ENCODE data around the gene CLDN4. TPM values are rescaled to one million over a fixed set of nuclear protein-coding genes. Genes with fewer than 3 reads are reported as not detected.
A peak's percentile ranks its signal among the peaks of the same experiment; 100 is the strongest.
"Not testable (repeated sequence)": the region's sequence is repeated elsewhere in the genome, so short reads cannot be mapped to it uniquely, and the experiment has no call there.

The CLDN4 gene, protein sequence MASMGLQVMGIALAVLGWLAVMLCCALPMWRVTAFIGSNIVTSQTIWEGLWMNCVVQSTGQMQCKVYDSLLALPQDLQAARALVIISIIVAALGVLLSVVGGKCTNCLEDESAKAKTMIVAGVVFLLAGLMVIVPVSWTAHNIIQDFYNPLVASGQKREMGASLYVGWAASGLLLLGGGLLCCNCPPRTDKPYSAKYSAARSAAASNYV
- total RNA-seq (2022) (0.22 and 0.28 TPM in 2 replicates), Bru-seq, nascent RNA (percentile 22 among the genes with signal in this experiment), BruChase-seq, experiment 1, labeled RNA remaining after a 6-hour chase (percentile 37 among the genes with signal in this experiment), BruChase-seq, experiment 2, labeled RNA remaining after a 2-hour chase (percentile 27 among the genes with signal in this experiment)
- long read RNA-seq = 0 reads

DNA sequence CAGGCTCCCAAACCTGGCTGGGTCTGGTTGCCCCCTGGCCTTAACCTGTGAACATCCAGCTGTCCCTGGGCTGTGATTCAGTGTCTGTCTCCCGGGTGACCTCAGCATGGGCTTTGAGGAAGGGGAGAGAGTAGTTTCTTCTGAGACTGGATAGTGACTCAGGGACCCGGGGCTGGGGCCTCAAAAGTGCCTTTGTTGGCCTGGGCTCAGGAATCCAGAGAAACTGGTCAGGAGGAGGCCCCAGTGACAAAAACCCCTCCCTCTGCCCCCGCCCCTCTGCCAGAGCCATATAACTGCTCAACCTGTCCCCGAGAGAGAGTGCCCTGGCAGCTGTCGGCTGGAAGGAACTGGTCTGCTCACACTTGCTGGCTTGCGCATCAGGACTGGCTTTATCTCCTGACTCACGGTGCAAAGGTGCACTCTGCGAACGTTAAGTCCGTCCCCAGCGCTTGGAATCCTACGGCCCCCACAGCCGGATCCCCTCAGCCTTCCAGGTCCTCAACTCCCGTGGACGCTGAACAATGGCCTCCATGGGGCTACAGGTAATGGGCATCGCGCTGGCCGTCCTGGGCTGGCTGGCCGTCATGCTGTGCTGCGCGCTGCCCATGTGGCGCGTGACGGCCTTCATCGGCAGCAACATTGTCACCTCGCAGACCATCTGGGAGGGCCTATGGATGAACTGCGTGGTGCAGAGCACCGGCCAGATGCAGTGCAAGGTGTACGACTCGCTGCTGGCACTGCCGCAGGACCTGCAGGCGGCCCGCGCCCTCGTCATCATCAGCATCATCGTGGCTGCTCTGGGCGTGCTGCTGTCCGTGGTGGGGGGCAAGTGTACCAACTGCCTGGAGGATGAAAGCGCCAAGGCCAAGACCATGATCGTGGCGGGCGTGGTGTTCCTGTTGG, at the start of gene CLDN4:
Gene CLDN4, plus strand, starts transcription at position 316 of the 903 bp plus-strand sequence. Its CDS starts 206 bp downstream, at position 522.
- TF ChIP-seq, protein P1, sequence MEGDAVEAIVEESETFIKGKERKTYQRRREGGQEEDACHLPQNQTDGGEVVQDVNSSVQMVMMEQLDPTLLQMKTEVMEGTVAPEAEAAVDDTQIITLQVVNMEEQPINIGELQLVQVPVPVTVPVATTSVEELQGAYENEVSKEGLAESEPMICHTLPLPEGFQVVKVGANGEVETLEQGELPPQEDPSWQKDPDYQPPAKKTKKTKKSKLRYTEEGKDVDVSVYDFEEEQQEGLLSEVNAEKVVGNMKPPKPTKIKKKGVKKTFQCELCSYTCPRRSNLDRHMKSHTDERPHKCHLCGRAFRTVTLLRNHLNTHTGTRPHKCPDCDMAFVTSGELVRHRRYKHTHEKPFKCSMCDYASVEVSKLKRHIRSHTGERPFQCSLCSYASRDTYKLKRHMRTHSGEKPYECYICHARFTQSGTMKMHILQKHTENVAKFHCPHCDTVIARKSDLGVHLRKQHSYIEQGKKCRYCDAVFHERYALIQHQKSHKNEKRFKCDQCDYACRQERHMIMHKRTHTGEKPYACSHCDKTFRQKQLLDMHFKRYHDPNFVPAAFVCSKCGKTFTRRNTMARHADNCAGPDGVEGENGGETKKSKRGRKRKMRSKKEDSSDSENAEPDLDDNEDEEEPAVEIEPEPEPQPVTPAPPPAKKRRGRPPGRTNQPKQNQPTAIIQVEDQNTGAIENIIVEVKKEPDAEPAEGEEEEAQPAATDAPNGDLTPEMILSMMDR (IDR thresholded peaks at IDR 0.05; ENCODE audit: unreplicated experiment) = no peak
- POLR2A ChIA-PET = no interaction called here
- CTCF ChIA-PET = interaction anchor here (1.5 to 1.7 kb wide), 2 partner anchors 19 to 24 kb away, joined by 7 read pairs; no protein-coding TSS in a partner anchor
- Mint-ChIP-seq H3K9me3 (ENCODE audit: unreplicated experiment) (no peaks in the 10 kb centered on the region), H3K36me3 (ENCODE audit: insufficient read depth, unreplicated experiment) (no peaks in the 10 kb centered on the region), H3K27ac (ENCODE audit: low read depth, unreplicated experiment) (peak within 1 kb of the TSS; percentile 79), H3K4me1 (ENCODE audit: insufficient read depth, unreplicated experiment) (peaks cover 38% of the 10 kb centered on the region), H3K27me3 (ENCODE audit: insufficient read depth, unreplicated experiment) (no peaks in the 10 kb centered on the region), H3K4me3 (ENCODE audit: unreplicated experiment) (no peak within 1 kb of the TSS)
- intact Hi-C loops (cut with micrococcal nuclease) = no loop called here
- no TSS peak for BruUV-seq (replicated peaks)
- no peak for DNase-seq (ENCODE audit: unreplicated experiment)

DNA sequence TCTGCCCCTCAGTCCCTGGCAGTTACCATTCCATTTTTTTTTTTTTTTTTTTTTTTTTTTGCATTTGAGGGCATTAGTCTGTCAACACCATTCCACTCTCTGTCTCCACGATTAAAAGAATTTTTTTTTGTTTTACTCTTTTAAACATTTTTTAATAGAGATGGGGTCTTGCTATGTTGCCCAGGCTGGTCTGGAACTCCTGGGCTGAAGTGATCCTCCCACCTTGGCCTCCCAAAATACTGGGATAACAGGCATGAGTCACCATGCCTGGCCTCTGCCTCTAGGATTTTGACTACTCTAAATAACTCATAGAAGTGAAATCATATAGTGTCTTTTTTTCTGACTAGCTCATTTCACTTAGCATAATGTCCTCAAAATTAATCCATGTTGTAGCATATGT, 44.2 kb upstream of the CLDN4 start:
- Mint-ChIP-seq H3K36me3 (ENCODE audit: insufficient read depth, unreplicated experiment) (no peaks in the 10 kb centered on the region), H3K9me3 (ENCODE audit: unreplicated experiment) (no peaks in the 10 kb centered on the region), H3K27ac (ENCODE audit: low read depth, unreplicated experiment) (no peak overlapping the region), H3K4me1 (ENCODE audit: insufficient read depth, unreplicated experiment) (no peaks in the 10 kb centered on the region), H3K4me3 (ENCODE audit: unreplicated experiment) (no peak overlapping the region), H3K27me3 (ENCODE audit: insufficient read depth, unreplicated experiment) (no peaks in the 10 kb centered on the region)
- intact Hi-C loops (cut with micrococcal nuclease) = no loop called here
- ChIA-PET CTCF (interaction anchor here (0.8 to 1.0 kb wide), 2 partner anchors 52 to 75 kb away, joined by 3 to 6 read pairs; no protein-coding TSS in a partner anchor), POLR2A (no interaction called here)
- TF ChIP-seq, protein P1 (IDR thresholded peaks at IDR 0.05; ENCODE audit: unreplicated experiment) = no peak
- BruUV-seq (replicated peaks) = no TSS peak
- no peak for DNase-seq (ENCODE audit: unreplicated experiment)

DNA sequence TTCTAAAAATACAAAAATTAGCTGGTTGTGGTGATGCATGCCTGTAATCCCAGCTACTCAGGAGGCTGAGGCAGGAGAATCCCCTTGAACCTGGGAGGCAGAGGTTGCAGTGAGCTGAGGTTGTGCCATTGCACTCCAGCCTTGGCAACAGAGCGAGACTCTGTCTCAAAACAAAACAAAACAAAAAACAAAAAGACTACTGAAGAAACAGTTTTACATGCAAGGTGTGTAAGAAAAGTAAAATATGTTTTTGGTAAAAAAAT, 43.1 kb upstream of the CLDN4 start:
- intact Hi-C loops (cut with micrococcal nuclease); H3K9me3 Mint-ChIP-seq (ENCODE audit: unreplicated experiment); H3K36me3 Mint-ChIP-seq (ENCODE audit: insufficient read depth, unreplicated experiment); H3K4me1 Mint-ChIP-seq (ENCODE audit: insufficient read depth, unreplicated experiment); H3K4me3 Mint-ChIP-seq (ENCODE audit: unreplicated experiment); DNase-seq (ENCODE audit: unreplicated experiment); POLR2A ChIA-PET; BruUV-seq (replicated peaks); H3K27me3 Mint-ChIP-seq (ENCODE audit: insufficient read depth, unreplicated experiment); H3K27ac Mint-ChIP-seq (ENCODE audit: low read depth, unreplicated experiment): not testable (repeated sequence)
- CTCF ChIA-PET = interaction anchor here (0.6 to 0.7 kb wide), 2 partner anchors 55 to 92 kb away, joined by 3 read pairs; no protein-coding TSS in a partner anchor

DNA sequence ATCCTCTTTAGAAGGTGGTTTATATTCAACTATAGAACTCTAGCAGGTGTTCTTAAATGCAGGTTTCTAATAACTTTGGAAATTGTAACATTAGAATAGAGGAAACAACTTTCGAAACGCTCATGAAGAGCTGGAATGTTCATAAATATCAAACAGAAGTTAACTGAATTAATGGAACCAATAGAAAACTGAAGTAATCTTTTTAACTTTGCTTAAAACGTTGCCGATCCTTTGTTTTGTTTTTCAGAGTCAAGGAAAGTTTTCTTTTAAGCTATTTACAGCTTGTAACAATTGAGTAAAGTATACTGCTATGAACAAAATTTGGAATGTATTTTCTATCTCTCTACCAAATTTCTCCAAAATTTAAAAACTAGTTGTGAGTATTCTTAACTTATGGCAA, 41.7 kb upstream of the CLDN4 start:
- Mint-ChIP-seq H3K4me1 (ENCODE audit: insufficient read depth, unreplicated experiment) (peaks cover 8% of the 10 kb centered on the region), H3K4me3 (ENCODE audit: unreplicated experiment) (no peak overlapping the region), H3K36me3 (ENCODE audit: insufficient read depth, unreplicated experiment) (no peaks in the 10 kb centered on the region), H3K27me3 (ENCODE audit: insufficient read depth, unreplicated experiment) (no peaks in the 10 kb centered on the region), H3K27ac (ENCODE audit: low read depth, unreplicated experiment) (no peak overlapping the region), H3K9me3 (ENCODE audit: unreplicated experiment) (no peaks in the 10 kb centered on the region)
- TF ChIP-seq, protein P1 (IDR thresholded peaks at IDR 0.05; ENCODE audit: unreplicated experiment) = no peak
- CTCF ChIA-PET = no interaction called here
- no peak for DNase-seq (ENCODE audit: unreplicated experiment)
- POLR2A ChIA-PET = interaction anchor here (0.7 kb wide), 2 partner anchors 43 to 299 kb away, joined by 3 read pairs; no protein-coding TSS in a partner anchor
- BruUV-seq (replicated peaks) = no TSS peak
- intact Hi-C loops (cut with micrococcal nuclease) = no loop called here

DNA sequence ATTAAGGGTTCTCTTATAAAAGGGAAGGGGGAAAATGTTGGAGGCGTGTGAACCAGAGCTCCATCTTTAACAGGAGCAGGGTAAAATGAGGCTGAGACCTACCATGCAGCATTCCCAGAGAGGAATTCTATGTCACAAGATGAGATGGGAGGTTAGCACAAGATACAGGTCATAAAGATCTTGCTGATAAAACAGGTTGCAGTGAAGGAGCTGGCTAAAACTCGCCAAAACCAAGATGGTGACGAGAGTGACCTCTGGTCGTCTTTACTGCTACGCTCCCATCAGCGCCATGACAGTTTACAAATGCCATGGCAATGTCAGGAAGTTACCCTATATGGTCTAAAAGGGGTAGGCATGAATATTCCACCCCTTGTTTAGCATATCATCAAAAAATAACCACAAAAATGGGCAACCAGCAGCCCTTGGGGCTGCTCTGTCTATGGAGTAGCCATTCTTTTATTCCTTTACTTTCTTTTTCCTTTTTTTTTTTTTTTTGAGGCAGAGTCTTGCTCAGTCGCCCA, 39.6 kb upstream of the CLDN4 start:
- BruUV-seq (replicated peaks); H3K27me3 Mint-ChIP-seq (ENCODE audit: insufficient read depth, unreplicated experiment); intact Hi-C loops (cut with micrococcal nuclease); H3K4me3 Mint-ChIP-seq (ENCODE audit: unreplicated experiment); H3K4me1 Mint-ChIP-seq (ENCODE audit: insufficient read depth, unreplicated experiment); DNase-seq (ENCODE audit: unreplicated experiment); H3K27ac Mint-ChIP-seq (ENCODE audit: low read depth, unreplicated experiment); H3K36me3 Mint-ChIP-seq (ENCODE audit: insufficient read depth, unreplicated experiment); H3K9me3 Mint-ChIP-seq (ENCODE audit: unreplicated experiment): not testable (repeated sequence)
- POLR2A ChIA-PET = interaction anchor here (0.6 kb wide), 1 partner anchor 63 kb away, joined by 3 read pairs; no protein-coding TSS in a partner anchor
- CTCF ChIA-PET = interaction anchor here (0.6 to 1.0 kb wide), 5 partner anchors 38 to 688 kb away, joined by 3 read pairs; no protein-coding TSS in a partner anchor

DNA sequence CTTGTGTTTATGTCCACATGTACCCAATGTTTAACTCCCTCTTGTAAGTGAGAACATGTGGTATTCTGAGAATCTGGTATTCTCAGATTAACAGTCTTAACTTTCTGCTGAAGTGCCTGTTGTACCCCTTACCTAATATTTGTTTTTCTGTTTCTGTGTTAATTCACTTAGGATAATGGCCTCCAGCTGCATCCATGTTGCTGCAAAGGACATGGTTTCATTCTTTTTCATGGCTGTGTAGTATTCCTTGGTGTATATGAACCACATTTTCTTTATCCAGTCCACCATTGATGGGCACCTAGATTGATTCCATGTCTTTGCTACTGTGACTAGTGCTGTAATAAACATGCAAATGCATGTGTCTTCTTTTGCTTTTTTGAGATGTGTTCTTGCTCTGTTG, 35.6 kb upstream of the CLDN4 start:
- CTCF ChIA-PET = interaction anchor here (0.6 kb wide), 1 partner anchor 39 kb away, joined by 3 read pairs; no protein-coding TSS in a partner anchor
- H3K27ac Mint-ChIP-seq (ENCODE audit: low read depth, unreplicated experiment); POLR2A ChIA-PET; DNase-seq (ENCODE audit: unreplicated experiment); H3K9me3 Mint-ChIP-seq (ENCODE audit: unreplicated experiment); intact Hi-C loops (cut with micrococcal nuclease); BruUV-seq (replicated peaks); H3K4me3 Mint-ChIP-seq (ENCODE audit: unreplicated experiment); H3K36me3 Mint-ChIP-seq (ENCODE audit: insufficient read depth, unreplicated experiment); H3K27me3 Mint-ChIP-seq (ENCODE audit: insufficient read depth, unreplicated experiment): not testable (repeated sequence)
- peaks cover 15% of the 10 kb centered on the region for H3K4me1 Mint-ChIP-seq (ENCODE audit: insufficient read depth, unreplicated experiment)
